SKM-1 treated with dmso at 0.1 percent for 144 hours (cell line): ENCODE results near the gene VEZT.
"Not testable (repeated sequence)": the region's sequence is repeated elsewhere in the genome, so short reads cannot be mapped to it uniquely, and the experiment has no call there.

Source experiments
- DNase-seq: peaks from one replicate; lab custom pipeline; 2025; ENCODE audit not compliant: unreplicated experiment; lab: John Stamatoyannopoulos, UW

The VEZT gene

DNA sequence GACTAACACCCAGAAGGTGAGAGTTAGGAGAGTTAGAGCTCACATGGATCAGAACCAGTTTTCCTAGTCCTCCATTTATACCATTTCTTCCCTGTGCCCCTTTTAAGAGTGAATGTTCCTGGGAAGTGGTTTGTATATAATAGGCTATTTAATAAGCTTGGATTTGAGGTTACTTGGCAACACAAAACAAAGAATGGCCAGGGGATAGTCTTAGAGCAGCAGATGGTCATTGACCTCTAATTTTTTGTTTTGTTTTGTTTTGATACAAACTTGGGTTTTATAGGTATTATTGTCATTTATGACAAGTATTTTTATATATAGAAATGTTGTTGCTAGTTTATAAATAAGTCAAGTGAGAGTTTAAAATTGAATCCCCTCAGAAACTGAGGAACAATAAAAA, 35.8 kb downstream of the VEZT start:
- no peak for DNase-seq

GRCh38 chr12:95257541-95257940, 39.9 kb downstream of the VEZT start:
- DNase-seq: no peak

DNA sequence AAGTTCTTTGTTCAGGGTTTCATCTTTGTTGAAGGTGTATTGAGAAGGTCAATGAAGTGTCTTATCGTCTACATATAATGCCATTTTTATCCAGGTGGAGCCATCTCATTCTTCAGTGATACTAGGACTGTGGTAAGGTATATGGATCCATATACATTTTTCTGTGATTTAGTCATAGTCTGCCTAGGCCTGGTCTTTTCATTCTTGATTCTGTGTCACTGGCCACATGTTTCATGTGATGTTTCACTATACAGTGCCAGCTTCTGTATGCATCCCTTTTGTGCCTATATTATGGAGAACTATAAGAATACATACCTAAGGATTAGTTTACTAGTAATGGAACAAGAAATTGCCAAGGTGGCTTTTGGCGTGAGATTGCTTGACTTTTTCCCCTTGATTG, 40.5 kb downstream of the VEZT start:
- DNase-seq: no peak

DNA sequence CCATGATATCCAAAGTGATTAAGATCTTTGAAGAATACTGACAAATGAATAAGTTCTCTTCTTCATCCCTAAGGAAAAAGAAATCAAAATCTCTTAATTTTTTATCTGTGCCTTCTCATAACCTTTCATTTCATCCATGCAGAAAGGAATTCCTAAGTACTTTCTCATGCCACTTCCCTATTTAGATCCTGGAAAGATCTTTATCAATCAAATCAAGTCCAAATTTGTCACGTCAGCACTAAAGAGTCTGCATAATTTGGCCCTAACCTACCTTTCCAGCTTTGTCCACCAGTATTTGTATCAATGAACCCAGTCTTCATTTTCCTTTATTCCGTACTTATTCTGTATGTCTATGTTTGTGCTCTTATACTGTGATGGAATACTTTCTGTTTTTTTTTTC, 41.2 kb downstream of the VEZT start:
- DNase-seq: no peak

DNA sequence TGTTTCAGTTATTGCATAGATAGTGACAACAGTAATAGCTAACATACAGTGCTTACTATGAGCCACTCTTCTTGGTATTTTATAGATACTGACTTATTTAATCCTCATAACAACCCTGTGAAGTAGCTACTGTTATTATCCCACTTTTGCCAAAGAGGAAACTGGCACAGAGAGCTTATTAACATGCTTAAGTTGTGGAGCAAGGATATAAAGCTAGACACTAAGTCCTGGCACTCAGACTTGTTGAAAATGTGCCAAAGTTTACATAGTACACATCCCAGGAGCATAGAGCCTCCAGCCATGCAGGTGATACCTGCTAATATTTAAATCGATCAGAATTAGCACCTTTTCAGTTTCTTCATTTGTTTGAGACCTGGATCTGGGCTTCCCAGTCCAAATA, 41.8 kb downstream of the VEZT start:
- DNase-seq: no peak

DNA sequence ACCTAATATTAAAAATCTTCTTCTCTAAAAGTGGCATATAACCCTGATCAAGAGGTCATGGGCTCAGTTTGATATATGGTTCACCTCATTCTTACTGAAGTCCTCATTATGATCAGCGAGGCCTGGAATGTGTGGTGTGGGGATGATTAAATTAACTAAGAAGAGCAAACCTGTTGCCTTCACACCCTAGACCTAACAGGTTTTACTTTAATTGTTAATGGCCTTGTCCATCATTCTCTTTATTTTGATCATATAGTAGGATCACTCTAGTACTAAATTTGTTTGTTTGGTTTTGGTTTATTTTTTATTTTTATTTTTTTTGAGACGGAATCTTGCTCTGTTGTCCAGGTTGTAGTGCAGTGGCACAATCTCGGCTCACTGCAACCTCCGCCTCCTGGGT, 43.5 kb downstream of the VEZT start:
- DNase-seq: no peak

DNA sequence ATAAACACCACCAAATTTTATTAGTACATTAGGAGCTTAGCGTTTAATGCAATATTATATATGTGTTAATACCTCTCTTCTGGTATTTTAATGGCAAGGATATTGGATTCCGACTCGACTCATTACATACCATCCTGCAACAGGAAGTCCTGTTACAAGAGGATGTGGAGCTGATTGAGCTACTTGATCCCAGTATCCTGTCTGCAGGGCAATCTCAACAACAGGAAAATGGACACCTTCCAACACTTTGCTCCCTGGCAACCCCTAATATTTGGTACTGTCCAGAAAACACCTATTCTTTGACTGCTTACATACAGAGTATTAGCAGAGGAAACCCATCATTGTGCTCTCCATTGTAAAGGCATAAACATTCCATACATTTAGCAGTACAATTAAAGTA, 45.2 kb downstream of the VEZT start:
- no peak for DNase-seq

- no peak for DNase-seq
These were observed 48.2 kb downstream of the VEZT start for GRCh38 chr12:95265765-95266164.

GRCh38 chr12:95266254-95266653, 48.6 kb downstream of the VEZT start:
- no peak for DNase-seq

GRCh38 chr12:95269892-95270291, 52.3 kb downstream of the VEZT start:
- no peak for DNase-seq

- DNase-seq: no peak
These were observed 53.9 kb downstream of the VEZT start for GRCh38 chr12:95271465-95271864.

- DNase-seq: no peak
These were observed 59.5 kb downstream of the VEZT start for GRCh38 chr12:95277139-95277538.

DNA sequence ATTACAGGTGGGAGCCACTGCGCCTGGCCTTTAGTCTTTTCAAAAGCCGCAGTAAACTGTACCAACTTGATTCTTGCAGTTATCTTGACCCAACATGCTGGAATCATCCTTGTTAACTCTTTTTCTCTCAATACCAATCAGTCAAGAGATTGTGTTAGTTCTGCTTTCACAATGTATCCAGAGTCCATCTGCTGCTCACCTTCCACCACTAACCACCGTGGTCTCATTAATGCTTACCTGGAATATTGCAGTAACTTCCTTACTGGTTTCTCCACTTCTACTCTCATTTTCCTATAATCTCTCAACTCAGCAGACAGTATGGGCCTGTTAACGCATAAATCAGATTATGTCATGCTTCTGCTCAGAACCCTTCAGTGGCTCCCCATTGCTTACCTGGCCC, 62.2 kb downstream of the VEZT start:
- no peak for DNase-seq

- no peak for DNase-seq
These were observed 64.7 kb downstream of the VEZT start for GRCh38 chr12:95282266-95282665.

DNA sequence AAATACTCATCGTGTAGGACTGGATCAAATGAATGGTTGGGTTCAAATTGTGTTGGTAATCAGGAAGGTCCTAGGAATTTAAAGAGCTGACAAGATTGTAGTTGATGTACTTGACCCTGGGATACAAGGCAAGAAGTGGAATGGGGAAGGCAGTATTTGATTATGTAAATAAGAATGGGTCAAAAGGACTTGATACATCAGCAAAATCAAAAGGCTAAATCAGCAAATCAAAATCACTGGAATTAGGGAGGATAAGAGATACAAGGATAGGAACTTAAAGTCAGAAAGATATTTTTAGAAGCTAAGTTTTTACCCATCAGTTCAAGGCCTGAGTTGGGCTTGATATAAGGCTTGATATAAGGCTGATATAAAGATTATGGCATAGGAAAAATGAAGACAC, 65.8 kb downstream of the VEZT start:
- no peak for DNase-seq

DNA sequence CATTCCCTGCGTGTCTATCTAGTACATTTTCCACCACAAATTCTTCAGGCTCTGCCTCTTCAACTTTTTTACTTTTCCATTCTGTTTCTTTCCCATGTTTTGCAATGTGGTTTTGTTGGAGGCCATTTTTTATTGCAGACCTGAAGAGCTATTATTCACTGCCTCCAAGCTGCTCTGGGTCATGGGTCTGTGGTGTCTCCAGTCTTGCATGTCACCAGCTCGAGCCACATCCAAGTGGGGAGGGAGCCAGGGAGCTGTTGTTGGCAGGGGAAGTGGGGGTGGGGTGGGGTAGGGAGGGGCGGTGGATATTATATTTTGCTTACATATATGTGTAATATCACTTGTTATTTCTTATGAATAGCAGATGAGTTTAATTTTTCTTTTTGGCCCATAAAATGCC, 69.1 kb downstream of the VEZT start:
- DNase-seq: no peak

- DNase-seq: no peak
These were observed 73.9 kb downstream of the VEZT start for GRCh38 chr12:95291501-95291900.

DNA sequence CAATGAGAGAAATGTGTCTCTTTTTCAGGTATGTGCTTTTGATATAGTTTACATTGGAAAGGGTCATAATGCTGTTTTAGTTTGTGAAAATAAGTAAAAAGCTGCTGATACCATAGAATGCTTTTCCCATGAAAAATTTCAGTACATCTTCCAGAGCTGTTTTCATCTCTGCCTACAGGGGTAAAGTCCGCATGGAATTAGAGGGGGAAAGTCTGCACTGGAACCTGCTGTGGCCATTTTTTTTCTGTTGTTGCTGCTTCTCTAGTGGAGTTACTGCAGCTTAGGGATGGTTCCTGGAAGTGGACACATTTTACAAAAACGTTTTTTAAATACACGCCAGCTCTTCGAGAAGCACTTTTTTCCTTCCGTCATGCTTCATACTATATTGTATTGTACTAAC, 81.3 kb downstream of the VEZT start:
- DNase-seq: no peak

DNA sequence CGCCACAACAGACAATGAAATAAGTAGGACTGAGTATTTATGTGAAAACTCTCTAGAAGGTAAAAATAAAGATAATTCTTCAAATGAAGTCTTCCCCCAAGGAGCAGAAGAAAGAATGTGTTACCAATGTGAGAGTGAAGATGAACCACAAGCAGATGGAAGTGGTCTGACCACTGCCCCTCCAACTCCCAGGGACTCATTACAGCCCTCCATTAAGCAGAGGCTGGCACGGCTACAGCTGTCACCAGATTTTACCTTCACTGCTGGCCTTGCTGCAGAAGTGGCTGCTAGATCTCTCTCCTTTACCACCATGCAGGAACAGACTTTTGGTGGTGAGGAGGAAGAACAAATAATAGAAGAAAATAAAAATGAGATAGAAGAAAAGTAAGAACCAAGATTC, 82.7 kb downstream of the VEZT start:
- no peak for DNase-seq

- DNase-seq: no peak
These were observed 85.9 kb downstream of the VEZT start for GRCh38 chr12:95303476-95303875.

GRCh38 chr12:95304673-95305198, 87.1 kb downstream of the VEZT start:
- DNase-seq: no peak

- DNase-seq: no peak
These were observed 95.0 kb downstream of the VEZT start for GRCh38 chr12:95312656-95313055.

DNA sequence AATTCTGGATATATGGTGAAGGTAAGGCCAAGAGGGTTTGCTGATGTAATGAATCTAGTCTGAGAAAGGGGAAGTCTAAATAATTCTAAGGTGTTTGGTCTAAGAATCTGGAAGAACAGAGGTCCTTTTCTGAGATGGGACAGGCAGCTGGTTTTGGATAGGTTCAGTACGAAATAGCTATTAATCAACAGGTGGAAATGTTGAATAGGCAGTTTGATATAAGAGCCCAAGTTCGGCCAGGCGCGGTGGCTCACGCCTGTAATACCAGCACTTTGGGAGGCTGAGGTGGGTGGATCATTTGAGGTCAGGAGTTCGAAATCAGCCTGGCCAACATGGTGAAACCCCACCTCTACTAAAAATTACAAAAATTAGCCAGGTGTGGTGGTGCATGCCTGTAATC, 97.1 kb downstream of the VEZT start:
- DNase-seq: not testable (repeated sequence)

GRCh38 chr12:95316798-95317197, 99.2 kb downstream of the VEZT start:
- no peak for DNase-seq
